NCI-H1417 (cell line): Measurements from ENCODE around the gene SND1.

ENCODE experiments used
- DNase-seq, 3 experiments: peaks; one replicate each; lab custom pipeline; 2025; lab: John Stamatoyannopoulos, UW

Gene SND1

DNA sequence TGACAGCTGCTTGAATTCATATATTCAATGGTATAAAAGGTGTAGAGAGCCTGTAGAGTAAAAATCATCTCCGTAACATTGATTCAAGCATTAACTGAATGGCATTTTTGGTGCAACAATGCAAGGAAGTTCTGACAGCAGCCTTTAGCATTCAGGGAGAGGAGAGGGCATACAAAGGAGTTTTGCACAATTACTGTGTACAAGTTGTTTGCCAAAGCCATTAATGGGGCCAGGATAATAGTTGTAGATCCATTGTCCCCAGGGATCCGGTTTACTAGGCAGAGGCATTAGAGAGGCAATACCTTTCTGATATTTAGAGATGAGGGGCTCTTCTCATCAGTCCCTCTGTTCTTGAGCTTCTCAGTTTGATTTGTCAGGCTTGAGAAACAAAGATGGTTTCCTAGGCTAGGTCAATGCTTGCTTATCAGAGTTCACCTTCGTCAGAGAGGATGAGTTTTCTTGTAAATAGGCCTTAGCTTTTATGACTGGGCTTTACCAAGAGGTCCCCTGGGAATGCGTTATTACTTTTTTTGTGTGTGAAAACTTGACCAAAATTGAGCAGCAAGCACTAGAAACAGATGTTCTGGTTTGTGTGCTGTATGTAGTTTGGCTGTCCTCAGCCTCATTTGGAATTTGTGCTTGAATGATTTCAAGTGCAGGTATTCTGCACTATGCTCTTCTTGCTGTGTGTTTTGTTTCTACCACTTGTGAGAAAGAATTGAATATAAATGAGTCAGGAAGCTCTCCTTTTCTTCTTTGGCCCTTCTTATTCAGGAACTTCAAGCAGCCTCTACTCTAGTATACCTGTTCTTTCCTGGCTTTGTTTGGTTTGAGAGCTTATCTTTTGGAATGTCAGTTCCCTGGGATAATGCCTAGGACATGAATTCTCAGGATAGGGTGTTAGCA lies 32.0 kb downstream of the SND1 start:
- peak in 2 of 3 experiments; percentile 54 to 88 for DNase-seq

GRCh38 chr7:127689194-127689772 lies 37.3 kb downstream of the SND1 start:
- DNase-seq, result no peak

DNA sequence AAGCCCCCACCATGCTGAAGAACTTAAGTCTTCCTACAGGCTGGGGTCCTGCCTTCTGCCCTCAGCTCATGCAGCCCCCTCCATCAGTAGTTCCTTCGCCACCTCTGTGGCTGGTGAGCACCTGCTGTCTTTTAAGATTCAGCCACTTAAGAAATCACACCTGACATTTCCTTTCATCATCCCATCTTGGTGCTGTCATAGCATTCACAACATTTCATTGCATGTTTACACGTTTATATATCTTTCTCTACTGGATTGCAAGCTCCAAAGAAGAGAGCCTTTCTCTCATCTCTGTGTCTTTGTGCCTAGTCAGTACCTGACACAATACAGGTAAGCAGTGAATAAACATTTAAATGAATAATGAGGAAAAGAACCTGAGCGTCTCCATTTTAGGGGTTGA lies 38.3 kb downstream of the SND1 start:
- no peak for DNase-seq

GRCh38 chr7:127690806-127691205 lies 38.8 kb downstream of the SND1 start:
- DNase-seq, result no peak

DNA sequence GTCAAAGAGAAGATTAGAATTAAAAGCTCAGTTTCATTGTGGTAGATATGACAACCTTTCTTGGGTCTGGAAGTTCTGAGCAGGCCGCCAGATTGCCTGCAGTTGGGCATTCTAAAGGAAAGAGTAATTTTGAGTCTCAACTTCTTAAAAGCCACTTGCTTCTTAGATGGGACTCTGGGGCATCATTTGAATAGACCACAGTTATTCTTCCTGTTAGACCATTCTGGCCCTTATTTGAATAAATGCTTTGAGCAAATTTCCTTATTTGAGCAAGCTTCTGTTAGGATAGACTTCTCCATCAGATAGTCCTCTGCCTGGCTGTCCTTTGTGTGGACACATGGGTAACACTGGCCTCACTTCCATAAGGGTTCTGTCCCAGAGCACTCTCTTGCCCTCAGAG lies 40.2 kb downstream of the SND1 start:
- DNase-seq, result no peak

GRCh38 chr7:127699853-127700252 lies 47.9 kb downstream of the SND1 start:
- DNase-seq, result peak in 1 of 3 experiments; percentile 13

- peak in 1 of 3 experiments; percentile 13 for DNase-seq
These were observed 50.2 kb downstream of the SND1 start for GRCh38 chr7:127702052-127702652.

- DNase-seq, result no peak
These were observed 50.9 kb downstream of the SND1 start for GRCh38 chr7:127702938-127703337.

GRCh38 chr7:127704211-127704610 lies 52.2 kb downstream of the SND1 start:
- DNase-seq, result no peak

GRCh38 chr7:127705461-127705959 lies 53.5 kb downstream of the SND1 start:
- no peak for DNase-seq

DNA sequence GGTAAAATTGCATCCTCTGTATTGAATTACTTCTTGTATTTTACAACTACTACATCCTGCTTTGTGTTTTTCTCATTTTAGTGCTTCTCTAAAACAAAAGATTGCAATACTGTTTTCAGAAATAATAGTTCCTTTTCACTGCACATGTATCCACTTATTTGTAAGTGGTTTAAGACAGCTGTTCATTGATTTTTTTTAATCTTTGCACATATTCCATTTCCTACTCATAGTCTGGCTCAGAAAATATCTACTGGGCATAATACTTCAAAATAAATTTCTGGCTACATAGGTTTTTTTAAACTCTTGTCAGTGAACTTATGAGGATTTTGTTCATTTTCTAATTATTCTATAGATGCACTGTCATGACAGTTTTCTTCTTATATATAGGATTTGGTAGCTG lies 54.8 kb downstream of the SND1 start:
- DNase-seq, result no peak

DNA sequence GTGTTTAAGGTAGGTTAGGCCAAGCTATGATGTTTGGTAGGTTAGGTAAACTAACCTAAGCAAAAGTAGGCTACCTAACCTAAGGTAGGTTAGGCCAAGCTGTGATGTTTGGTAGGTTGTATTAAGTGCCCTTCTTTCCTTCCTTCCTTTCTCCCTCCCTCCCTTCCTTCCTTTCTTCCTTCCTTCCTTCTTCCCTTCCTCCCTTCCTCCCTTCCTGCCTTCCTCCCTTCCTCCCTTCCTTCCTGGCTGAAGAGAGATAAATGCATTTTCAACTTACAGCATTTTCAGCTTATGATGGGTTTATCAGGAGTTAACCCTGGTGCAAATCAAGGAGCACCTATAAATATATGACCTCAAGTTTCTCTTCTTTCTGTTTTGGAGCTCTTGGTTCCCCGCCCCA lies 56.2 kb downstream of the SND1 start:
- no peak for DNase-seq

GRCh38 chr7:127708788-127709187 lies 56.8 kb downstream of the SND1 start:
- peak; percentile 68 to 91 (median 72) for DNase-seq

DNA sequence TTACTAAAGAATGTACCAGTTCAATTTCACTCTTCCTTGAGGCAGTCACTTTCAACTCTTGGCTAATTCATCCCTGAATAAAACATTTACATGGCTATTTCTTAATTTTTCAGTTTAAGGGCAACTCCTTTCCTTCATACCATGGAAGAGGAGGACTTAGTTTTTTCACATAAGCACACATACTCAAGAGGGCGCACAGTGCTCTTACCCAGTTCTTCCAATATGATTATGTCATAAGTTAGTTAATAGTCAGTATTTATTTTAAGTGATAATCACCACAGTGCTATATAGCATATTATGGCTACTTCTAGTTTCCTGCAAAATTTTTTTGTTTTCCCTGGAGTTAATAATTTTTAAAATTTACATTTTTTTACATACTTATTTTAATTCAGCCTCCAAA lies 58.6 kb downstream of the SND1 start:
- no peak for DNase-seq

DNA sequence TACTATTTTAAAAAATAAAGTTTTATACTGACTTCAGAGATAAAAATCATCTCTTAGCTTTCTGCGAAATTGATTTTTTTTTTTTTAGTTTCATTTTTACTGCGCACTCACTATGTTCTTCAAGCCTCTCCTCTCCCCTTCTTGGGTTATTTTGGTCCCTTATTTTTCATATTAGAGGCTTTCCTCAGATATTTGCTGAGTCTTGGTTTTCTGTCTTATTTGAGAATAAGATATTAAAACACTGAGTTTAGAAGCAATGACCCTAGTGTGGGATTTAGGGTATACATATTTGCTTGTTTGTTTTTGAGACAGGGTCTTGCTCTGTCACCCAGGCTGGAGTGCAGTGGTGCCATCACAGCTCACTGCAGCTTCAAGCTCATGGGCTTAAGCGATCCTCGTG lies 59.9 kb downstream of the SND1 start:
- DNase-seq, result no peak

DNA sequence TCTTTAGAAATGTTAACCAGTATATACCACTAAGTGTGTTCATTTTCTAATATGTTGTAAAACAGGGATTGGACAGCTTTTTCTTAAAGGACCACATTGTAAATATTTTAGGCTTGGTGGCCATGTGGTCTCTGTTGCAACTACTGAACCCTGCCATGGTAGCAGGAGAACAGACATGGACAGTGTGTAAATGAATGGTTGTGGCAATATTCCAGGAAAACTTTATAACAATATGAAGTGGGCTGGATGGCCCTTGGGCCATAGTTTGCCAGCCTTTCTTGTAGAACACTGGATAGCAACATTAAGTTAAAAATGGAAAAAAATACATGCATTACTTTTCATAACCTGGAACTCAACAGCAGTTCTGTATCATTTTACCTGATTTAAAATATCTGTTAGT lies 61.0 kb downstream of the SND1 start:
- no peak for DNase-seq

- no peak for DNase-seq
These were observed 61.8 kb downstream of the SND1 start for GRCh38 chr7:127713758-127714157.

- DNase-seq, result peak in 1 of 3 experiments; percentile 6
These were observed 63.3 kb downstream of the SND1 start for GRCh38 chr7:127715272-127715671.

DNA sequence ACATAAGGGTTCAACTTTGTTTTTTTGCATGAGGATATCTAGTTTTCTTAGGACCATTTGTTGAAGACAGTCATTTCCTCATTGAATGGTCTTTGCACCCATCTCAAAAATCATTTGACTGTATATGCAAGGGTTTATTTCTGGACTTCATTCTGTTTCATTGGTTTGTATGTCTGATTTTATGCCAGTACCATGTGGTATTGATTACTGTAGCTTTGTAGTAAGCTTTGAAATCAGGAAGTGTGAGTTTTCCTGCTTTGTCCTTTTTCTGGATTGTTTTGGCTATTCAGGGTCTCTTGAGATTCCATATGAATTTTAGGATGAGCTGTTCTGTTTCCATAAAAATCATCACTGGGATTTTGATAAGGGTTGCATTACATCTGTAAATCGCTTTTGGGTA lies 63.9 kb downstream of the SND1 start:
- DNase-seq, result no peak

- no peak for DNase-seq
These were observed 65.7 kb downstream of the SND1 start for GRCh38 chr7:127717502-127718339.

- DNase-seq, result no peak
These were observed 66.3 kb downstream of the SND1 start for GRCh38 chr7:127718340-127718679.

GRCh38 chr7:127726476-127726875 lies 74.5 kb downstream of the SND1 start:
- DNase-seq, result peak in 1 of 3 experiments; percentile 42
